ENCODE results near the gene AGO4.
"Not testable (repeated sequence)": the region's sequence is repeated elsewhere in the genome, so short reads cannot be mapped to it uniquely, and the experiment has no call there.

The AGO4 gene

DNA sequence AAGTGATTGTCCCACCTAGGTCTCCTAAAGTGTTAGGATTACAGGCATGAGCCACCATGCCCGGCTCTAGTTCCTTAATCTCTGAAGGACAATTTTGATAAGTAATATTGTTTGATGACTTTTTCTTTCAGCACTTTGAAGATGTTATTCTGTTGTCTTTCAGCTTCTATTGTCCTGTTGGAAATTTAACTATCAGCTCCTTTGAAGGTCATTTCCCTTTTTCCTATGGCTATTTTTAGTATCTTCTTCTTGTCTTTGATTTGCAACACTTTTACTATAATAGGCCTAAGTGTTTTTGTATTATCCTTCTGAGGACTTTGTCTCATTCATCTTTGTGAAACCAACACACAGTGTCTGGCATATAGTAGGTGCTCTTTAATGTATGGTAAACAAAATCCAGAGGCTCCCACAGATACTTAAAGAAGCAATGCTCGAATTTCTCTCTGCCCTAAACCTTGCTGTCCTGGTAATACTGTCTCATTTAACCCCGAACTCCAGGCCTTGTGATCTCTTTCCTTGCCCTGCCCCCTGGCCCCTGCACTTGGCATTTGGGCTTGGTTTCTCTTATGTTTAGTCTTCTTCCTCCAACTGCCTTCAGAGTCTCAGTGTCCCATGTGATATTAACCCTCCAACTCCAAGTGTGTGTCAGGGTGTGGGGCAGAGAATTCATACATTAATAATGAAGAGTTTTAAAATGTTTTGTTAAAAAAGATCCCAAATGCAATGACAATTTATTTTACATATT is 56.2 kb downstream of the AGO4 start:
- no peak for DNase-seq (ENCODE audit: low spot score)

DNA sequence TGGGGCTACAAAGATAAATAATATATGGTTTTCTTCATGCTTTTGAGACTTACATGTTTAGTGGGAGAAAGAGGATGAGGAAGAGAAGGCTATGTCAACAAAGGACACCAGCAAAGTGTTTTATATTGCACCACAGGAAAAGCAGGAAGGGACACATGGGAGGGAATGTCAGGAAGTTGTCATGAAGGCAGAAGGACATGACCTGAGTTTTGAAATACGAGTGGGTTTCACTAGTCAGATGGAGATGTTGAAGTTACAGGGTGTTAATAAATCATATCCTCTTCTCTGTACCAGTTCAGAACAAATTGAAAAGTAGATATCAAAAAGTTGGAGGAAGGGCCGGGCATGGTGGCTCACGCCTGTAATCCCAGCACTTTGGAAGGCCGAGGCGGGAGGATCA is 57.0 kb downstream of the AGO4 start:
- no peak for DNase-seq (ENCODE audit: low spot score)

DNA sequence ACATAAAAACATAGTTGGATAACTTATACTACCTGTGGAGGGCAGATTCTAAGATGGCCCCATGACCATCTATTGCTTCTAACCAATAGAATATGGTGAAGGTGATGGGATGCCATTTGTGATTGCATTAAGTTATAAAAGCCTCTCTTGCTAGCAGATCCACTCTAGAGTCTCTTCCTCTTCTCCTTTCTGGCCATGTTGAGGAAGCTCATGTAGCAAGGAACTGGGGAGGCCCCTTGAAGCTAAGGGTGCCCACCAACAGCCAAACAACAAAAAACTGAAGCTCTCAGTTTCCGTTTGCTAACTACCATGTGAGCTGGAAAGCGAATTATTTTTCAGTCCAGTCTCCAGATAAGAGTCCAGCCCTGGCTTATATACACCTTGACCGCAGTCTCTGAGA is 59.2 kb downstream of the AGO4 start:
- no peak for DNase-seq (ENCODE audit: low spot score)

DNA sequence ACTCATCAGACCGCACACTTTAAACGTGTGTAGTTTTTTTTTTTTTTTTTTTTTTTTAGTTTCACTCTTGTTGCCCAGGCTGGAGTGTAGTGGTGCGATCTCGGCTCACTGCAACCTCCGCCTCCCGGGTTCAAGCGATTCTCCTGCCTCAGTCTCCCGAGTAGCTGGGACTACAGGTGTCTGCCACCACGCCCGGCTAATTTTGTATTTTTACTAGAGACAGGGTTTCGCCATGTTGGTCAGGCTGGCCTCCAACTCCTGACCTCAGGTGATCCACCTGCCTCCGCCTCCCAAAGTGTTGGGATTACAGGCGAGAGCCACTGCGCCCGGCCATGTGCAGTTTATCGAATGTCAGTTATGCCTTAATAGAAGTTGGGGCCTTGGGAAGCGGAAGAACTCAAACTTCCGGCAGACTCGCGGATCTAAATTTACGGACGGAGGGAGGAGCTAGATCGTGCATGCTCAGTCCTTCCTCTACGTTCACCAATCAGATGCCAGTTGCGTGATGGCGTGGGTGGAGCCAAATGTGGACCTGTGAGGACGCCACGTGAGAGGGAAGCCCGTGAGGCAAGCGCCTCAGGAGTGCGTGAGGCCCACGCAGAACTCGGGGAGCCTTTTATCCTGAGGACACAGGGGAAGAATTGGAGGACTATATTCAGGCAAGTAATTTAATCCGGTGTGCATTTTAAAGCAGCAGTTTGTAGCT is 61.6 kb downstream of the AGO4 start:
- DNase-seq (ENCODE audit: low spot score) = not testable (repeated sequence)

DNA sequence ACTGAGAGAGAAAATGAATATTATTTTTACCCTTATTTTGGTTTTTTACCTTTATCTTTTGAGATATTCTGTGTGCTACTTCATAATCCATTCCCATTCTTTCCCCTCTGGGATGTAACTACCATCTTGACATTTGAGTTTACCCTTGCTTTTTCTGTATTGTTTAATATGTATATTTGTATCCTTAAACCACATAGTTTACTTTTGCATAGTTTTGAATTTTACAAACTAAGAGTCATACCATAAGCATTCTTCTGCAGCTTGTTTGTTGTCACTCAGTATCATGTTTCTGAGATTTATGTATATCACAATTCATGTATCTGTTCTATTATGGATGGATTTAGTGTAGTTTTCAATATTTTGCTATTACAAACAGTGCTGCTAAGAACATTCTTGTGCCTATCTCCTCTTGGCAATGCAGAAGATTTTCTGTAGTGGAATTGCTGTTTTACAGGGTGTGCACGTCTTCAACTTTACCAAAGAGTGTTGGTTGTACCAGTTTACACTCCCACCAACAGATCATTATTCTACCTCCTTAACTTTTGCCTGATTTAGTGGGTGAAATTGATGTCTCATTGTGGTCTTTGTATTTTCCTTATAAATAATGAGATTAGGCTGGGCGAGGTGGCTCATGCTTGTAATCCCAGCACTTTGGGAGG is 63.0 kb downstream of the AGO4 start:
- DNase-seq (ENCODE audit: low spot score) = no peak

DNA sequence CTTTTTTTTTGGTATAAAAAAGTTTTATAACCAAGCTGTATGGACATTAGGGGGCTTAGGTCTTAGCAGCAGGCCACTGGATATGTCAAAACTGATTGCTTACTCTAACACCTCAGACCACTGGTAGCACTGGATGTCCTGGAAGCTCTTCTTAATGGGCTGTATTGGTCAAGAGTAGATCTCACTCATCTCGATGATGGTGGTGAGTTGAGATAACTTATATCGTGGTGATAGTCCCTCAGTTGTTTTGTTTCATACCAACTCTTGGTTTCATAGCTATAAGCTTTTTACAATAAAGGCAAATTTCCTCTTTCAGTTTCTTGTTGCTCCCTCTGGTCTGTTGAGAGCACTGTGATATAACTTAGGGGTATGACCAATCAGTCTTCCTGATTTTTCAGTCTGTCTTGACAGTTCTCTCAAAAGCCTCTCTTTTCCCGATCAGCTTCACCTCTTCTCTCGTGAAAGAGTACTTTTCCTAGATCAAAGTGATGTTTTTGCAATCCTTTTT is 65.5 kb downstream of the AGO4 start:
- no peak for DNase-seq (ENCODE audit: low spot score)

DNA sequence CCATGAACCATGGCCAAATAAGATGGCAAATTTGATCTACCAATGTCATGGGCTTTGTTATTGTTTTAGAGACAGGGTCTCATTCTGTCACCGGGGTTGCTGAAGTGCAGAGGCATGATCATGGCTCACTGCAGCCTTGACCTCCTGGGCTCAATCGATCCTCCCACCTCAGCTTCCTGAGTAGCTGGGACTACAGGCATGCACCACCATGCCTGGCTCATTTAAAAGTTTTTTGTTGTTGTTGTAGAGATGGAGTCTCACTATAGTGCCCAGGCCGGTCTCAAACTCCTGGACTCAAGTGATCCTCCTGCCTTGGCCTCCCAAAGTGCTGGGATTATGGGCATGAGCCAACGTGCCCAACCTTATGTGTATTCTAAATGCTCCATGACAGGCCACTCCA is 66.3 kb downstream of the AGO4 start:
- DNase-seq (ENCODE audit: low spot score) = not testable (repeated sequence)

DNA sequence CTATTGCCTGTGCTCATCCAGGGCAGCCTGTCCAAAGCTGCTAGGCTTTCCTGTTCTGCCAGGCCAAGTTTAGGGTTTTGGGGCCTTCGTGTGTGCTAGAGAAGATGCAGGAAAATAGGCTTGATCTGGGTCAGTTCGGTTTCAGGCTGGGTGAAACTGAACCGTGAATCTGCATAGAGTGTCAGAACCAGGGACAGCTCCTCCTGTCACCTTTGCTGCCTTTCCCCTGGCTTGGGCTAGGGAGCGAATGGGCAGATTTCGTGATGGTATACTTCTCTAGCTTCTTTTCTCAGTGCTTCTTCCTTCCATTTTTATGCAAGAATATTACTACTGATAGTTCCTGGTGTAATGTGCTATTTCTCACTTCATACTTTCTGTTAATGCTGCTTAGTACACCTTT is 69.2 kb downstream of the AGO4 start:
- peak; percentile 54 for DNase-seq (ENCODE audit: low spot score)

DNA sequence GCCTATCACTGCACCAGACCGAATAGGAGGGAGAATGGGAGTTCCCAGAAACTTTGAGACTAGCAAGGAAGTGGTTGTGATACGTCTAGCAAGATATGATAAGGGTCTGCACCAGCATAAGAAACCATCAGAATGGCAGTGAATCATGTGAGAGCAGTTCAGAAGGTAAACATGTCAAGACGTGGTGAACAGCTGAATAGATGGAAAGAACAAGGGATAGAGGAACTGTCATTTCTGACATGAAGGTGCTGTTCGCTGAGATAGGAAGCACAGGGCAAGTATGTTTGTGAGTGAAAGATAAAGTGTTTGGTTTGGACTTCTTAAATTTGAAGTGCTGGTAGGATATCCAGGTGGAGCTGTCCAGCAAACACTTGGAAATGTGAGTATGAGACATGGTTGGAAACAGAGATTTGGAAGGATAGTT is 74.0 kb downstream of the AGO4 start:
- no peak for DNase-seq (ENCODE audit: low spot score)

DNA sequence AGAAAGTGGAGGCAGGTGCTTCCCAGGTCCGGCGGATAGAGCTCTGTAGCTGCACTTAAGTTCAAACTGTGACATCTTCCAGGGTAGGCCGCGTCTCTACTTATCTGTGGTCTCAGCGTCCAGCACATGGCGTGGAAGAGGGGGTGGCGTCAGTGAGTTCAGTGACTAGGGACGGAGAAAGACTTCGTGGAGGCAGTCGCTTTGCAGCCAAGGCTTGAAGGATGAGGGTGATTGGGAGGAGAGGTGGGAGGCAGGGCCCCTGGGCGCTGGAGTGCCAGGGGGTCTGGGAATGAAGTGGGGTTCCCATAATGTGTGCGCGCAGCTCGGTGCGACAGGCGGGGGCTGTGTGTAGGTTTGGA is 74.7 kb downstream of the AGO4 start:
- DNase-seq (ENCODE audit: low spot score) = no peak

DNA sequence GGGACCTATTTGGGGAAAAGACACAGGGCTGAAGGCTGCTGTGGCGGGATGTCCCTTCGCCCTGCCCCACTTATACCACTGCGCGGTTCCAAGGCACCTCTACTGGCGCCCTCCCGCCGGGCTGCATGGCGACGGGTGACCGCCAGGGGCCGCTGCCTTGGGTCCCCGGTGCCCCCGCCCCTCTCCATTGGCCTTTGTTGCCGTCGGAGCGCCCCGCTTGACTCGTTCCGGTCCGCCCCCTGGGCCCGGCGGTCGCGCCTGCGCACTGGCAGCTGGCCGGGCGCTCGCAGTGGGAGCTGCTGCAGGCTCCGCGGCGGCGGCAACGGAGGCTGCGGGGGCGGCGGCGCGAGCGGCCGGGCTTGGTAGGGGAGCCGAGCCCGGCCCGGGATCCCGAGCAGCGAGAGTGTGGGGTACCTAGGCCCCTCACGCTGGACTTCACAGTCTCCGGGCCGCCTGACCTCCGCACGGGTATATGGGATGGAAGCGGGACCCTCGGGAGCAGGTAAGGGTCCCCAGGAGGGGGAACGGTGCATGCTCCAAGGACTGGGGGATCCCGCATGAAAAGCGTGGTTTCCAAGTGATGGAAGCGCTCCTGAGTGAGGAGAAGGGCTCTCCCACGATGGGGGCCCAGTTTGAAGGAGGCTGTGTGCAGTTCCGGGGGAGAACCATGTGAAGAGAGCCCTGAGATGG is 75.3 kb downstream of the AGO4 start, which contains the start of gene AGO1:
TSS of gene AGO1 (plus strand) at position 265 of the 690 bp plus-strand sequence. CDS start at position 478, 213 bp downstream.
- DNase-seq (ENCODE audit: low spot score) = peak; percentile 100

DNA sequence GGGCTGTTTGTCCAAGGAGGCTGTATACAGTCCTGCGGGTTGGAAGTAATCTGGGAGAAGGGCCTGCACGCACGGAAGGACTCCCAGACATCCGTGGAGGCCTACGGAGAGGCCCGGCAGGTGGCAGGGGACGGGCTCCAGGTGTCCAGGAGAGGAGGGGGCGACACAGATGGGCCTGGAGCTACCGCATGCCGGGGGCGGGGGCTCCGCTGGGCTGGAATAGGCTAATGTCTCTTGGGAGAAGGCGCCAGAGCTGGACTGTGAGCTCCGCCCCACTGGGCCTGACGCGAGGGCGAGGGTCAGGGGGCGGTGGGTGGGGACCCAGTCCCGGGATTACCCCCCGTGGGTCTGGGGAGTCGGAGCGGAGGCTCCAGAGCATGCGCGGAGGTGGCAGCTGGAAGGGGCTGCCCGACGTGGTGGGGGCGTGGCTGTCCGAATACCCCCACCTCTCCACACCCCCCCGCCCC is 75.9 kb downstream of the AGO4 start:
- DNase-seq (ENCODE audit: low spot score) = peak; percentile 80

DNA sequence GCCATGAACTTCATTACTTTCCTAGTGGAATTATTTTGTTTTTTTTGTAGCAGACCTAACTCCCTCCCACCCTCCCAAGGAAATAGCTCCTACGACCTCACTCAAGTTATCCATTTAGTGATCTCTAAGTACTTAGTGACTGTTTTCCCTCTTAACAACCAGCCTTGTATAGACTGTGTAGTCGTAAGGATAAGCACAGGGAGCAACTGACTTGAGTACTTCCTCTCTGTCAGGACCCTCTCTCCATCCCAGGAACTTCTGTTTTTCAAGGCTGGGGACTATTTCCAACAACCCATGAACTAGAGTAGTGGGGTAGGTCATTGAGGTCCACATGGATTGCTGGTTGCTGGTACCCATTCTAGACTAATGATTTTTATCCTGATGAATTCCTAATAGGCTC is 77.1 kb downstream of the AGO4 start:
- no peak for DNase-seq (ENCODE audit: low spot score)

DNA sequence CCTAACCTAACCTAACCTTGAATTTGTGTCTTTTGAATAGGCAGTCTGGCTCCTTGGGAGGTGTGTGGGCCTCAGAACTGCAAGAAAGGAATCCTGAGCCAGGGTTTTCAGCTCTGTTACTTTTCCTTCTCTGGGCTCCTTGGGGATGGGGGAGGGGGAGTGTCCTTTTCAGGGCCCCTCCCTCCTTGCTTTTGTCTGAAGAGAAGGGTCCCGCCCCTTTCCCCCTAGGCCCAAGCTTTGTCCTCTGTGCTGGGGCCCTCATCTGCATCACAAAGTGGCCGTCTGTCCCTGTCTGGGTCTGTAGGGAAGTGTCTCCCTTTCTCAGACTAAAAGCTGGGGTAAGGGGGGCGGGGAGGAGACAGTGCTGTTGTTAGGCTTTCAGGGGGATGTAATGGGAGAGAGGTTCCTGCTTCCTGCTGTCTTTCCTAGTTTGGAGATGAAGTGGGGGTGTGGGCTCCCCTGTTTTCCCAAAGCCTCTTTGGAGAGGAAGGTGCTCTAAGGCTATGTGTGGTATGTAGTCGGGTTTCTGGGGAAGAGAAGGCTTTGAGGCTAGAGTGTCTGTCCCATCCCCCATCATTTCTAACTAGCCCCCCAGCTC is 78.2 kb downstream of the AGO4 start:
- DNase-seq (ENCODE audit: low spot score) = no peak

DNA sequence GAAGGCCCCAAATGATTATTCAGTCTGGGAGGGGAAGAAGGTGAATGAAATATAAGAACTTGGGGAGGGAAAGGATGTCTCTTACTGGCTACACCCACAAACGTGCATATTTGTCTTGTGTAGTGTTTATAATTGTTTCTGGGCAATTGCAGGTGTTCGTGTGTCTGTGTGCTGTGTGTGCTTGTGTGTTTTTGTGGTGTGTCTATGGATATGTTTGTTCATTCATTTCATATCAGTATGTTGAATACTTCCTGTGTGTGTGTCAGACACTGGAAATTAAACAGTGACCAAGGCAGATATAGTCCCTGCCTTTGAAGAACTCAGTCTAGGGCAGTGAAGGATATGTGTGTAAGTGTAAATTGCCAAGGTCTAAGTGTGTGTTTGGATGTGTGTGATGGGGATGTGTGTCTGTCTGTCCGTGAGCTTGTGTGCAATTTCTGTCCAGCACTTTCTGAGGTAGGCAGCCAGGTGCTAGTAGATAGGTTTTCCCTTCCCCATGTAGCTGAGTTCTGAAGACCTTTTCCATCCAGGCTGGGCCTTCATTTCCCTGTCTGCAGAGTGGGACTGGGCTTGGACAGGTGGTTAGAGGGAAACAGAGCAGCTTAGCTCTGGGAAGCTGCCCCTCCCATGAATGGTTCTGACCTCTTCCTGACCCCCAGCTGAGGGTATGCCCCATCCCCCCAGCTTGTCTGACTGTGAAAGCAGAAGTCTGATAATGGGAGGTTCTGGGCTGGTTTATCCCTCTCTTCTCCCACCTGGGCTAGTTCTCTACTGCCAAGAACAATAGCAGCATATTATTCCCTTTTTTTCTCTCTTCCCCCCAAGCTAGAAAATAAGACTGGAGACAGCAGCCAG is 79.0 kb downstream of the AGO4 start:
- no peak for DNase-seq (ENCODE audit: low spot score)

DNA sequence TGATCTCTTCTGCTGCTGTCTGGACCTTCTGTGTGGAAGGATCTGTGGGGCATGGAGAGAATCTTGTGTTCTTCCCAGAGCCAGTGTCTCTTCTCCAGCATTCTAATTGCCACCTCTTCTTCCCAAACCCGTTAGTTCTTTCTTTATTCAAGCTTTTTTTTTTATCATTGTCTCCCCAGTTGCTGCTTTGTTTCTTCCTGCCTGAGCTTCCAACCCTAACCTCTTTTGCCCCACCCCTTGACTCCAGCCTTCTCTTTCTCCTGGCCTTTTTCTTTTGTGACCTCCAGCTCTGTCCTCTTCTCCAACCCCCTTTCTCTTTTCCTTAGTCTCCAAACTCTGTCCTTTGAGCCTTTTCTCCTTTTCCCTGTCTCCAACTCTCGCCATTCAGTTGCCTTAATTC is 79.7 kb downstream of the AGO4 start:
- no peak for DNase-seq (ENCODE audit: low spot score)

DNA sequence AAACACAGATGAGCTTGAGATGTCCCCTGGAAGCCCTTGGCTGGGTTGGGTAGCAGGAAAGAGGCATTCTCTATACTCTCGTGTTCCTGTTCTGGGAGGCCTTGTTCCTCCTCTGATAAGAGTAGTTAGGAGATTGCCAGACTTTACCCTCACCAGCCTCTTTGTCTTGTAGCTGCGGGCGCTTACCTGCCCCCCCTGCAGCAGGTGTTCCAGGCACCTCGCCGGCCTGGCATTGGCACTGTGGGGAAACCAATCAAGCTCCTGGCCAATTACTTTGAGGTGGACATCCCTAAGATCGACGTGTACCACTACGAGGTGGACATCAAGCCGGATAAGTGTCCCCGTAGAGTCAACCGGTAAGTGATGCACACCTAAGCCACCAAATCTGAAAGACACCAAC is 80.4 kb downstream of the AGO4 start:
- DNase-seq (ENCODE audit: low spot score) = no peak

DNA sequence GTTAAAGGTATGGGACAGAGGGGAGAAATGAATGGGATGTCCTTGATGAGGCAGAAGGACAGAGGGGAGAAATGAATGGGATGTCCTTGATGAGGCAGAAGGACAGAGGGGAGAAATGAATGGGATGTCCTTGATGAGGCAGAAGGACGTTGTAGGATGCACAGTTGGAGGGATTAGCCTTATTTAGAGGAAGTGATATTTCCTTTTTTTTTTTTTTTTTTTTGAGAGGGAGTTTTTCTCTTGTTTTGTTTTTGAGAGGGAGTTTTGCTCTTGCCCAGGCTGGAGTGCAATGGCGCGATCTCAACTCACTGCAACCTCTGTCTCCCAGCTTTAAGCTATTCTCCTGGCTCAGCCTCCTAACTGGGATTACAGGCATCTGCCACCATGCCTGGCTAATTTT is 81.2 kb downstream of the AGO4 start:
- not testable (repeated sequence) for DNase-seq (ENCODE audit: low spot score)

DNA sequence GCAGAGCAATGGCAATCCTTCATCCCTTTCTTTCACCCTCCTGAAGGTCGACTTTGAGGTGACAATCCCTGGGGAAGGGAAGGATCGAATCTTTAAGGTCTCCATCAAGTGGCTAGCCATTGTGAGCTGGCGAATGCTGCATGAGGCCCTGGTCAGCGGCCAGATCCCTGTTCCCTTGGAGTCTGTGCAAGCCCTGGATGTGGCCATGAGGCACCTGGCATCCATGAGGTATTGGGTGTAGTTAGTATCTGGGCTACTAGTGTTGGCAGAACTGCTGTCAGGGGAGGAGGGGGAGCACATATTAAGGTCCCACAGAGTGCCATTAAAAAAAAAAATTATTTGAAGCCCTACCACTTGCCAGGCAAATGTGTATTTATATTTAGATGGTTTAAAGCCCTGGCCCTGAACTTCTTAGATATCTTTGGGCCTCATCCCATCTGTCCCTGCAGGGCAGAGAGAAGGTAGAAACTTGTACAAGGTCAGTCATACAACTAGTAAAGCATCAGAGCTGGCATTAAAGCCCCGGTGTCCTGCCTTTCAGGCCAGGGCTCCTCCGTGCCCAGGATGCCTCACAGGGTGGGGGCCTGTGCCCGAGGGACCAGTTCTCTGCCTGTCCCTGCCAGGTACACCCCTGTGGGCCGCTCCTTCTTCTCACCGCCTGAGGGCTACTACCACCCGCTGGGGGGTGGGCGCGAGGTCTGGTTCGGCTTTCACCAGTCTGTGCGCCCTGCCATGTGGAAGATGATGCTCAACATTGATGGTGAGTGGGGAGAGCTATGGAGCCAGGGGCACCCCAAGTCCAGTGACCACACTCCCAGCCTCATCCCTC is 85.4 kb downstream of the AGO4 start:
- DNase-seq (ENCODE audit: low spot score) = no peak

DNA sequence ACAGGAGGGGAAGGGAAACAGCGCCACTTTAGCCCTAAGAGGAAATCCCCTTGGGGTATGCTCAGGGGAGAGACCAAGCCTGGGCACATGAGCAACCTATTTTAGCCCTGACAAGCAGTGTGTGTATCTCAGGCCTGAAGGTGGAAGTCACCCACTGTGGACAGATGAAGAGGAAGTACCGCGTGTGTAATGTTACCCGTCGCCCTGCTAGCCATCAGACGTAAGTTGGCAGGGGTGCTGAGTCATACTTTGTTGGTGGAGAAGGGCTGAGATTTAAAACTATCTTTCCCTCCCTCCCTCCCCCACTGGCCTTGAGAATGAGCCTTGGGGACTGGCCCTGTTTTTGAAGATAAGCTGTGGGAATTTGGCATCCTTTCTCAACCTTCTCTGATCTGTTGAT is 86.4 kb downstream of the AGO4 start:
- no peak for DNase-seq (ENCODE audit: low spot score)

Measured in AG20443 (cell line).